Activated T-cell treated with anti-CD3 and anti-CD28 coated beads for 4 hours (primary cell): ENCODE results near the gene MTHFD2L.

Source experiments
- DNase-seq: peaks from one replicate; pipeline ENCODE4 v3.0.0-alpha.2; 2020

Gene MTHFD2L

DNA sequence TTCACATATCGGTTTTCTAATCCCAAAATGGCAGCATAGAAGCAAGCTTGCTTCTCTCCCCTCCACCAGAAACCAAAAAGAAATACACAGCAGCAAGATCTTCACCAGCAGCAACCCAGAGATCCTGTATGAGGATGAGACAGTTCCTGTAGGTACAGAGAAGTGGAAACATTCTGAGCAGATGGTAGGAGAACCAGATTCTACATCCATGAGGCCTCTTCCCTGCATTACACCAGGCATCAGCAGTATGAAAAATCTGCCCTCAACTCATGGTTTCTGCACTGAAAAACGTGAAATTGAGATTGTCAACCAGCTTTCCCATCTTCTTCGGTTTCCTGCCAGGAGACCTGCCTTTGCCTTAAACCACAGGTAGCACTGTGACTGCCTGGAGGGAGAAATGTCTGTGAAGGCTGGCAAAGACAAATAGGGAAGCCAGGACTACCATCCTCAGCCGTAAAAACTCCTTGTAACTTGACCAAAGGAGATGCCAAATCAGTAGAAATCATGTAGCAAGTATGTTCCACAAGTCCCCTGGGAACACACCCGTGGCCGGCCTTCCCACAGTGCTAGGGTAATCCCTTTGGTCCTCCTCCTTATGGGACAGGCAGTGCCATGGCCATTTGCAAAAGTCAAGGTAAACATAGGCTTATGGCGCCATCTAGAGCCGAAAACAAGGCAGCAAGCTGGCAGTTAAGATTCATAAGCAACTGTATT is 24.0 kb upstream of the MTHFD2L start:
- peak; percentile 5 for DNase-seq

DNA sequence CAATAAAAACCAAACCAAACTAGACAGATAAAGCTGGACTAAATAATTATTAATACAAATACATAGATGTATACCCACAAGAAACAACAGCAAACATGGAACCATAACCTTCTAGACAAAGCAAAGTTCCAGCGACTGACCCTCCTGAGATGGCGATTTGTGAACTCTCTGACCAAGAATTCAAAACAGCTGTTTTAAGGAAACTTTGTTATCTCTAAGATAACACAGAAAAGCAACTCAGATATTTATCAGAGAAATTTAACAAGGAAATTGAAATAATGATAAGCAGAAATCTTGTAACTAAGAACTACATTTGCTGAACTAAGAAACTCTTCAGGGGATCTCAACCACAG is 23.4 kb upstream of the MTHFD2L start:
- no peak for DNase-seq

DNA sequence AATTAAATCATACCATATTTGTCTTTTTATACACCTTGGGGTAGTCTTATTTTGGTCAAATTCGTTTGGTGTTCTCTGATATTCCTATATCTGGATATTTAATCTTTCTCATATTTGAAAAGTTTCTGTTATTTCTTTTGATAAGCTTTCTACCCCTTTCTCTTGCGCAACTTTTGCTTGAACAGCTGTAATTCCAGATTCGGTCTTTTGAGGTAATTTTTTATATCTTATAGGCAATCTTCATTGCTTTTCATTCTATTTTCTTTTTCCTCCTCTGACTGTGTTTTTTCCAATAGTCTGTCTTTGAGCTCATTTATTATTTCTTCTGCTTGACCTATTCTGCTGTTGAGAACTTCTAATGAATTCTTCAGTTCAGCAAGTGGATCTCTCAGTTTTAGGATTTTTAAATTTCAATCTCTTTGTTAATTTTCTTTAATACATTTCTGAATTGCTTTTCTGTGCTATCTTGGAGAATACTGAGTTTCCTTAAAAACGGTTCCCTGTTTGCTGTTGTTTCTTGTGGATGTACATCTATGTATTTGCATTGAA is 11.3 kb upstream of the MTHFD2L start:
- DNase-seq = no peak

DNA sequence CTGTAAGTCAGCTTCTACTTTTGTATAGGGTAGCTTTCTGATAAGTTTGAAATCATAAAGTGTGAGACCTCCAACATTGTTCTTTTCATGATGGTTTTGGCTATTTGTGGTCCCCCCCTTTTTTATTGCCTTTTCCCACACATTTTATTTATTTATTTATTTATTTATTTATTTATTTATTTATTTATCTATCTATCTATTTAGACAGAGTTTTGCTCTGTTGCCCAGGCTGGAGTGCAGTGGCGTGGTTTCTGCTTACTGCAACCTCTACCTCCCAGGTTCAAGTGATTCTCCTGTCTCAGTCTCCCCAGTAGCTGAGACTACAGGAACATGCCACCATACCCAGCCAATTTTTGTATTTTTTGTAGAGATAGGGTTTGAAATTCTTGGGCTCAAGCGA is 9.7 kb upstream of the MTHFD2L start:
- no peak for DNase-seq

DNA sequence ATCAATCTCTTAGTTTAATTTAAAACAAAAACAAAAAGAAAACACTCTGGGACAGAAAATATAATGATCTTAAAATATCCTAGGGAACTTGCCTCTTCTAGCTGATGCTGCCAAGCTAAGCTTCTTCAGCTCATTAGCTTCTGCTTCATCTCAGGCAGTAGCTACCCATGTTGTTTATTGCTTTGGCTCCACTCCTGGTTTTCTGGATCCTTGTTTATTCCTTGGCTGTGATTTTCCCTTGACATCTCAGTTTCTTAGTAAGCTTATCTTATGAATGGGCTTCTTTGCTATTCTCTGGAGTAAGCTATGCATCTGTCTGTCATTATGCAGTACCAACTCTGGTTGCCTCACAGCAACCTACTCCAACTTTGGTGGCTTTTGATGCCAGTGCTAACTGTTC is 5.1 kb upstream of the MTHFD2L start:
- no peak for DNase-seq

DNA sequence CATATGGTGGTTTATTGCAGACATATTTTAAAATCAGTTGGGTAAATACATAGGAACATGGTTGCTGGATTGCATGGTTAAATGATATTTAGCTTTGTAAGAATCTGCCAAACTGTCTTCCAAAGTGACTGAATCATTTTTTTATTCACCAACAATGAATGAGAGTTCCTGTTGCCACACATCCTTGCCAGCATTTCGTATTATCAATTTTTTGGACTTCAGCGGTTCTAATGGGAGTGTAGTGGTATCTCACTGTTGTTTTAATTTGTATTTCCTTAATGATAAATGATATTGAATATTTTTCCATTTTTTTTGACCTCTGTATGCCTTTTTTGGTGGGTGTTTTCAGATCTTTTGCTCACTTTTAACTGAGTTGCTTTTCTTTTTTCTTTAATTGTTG is 1.4 kb upstream of the MTHFD2L start:
- DNase-seq = no peak

DNA sequence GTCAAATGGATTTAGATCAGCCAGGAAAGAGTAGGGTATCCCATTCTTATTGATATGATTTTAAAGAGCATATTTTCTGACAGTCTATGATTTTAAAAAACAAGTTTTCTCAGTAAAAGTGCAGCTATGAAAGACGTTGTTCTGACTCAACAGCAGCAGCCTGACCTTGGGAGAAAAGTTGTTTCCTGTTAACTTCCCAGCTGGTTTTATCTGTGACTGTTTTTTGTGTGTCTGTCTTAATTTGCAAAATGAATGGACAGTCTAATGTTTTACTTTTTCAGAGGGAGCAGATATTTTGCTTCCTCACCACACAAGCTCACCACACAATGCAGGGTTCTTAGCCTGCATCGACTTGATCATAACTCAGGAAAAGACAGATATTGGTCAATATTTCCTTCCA is 764 bp upstream of the MTHFD2L start:
- no peak for DNase-seq

DNA sequence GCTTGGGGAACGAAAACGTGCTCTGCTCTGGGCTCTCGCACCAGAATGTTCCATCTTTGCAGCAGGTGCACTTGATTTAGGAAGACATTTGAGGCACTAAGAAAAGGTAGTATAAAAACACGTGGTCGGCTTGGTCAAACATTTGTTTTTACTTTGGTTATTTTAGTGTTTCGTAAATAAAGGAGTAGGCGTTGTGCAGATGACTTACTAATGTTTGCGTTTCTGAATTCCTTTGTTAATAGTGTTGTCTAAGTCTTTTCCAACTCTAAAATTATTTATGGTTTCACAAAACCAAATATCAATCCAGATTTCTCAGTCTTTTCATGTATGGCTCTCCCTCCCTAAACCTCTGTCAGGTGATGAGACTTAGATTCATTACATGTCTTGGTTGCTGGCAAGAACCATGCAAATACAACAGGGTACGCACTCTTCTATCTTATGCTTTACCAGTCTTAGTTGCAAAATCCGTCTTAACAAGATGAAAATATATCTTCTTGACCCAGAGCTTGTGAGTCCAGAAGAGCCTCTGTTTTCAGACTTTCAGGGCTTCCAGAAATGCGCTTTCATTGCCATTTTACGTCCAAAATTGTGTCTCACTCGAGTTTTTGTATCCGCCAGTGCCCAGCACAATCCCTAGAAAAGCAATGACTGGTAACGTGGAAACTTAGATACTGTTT is 686 bp downstream of the MTHFD2L start:
- no peak for DNase-seq

DNA sequence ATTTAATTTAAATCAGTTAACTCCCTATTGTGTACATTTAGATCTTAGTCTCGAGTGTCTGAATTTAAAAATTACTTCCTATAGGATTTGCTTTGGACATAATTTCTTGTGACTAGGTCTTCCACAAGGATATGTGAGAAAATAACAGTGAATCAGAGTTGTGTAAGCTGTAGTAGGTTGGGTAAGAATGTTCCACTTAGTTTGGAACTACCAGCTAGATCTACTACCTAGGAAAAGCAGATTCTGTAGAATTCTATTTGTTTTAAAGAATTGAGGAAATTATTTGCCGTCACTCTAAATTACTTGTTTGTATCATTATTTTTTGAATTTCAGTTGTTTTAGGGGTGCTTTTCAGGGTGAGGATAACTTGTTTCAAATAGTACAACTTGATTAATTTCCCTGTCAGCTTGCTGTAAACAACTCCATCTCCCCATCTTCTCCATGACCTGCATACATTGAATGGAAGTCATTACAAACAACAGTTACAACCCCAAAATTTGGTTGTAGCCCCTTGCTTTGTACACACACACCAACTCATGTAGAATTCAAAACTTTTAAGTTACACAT is 1.3 kb downstream of the MTHFD2L start:
- no peak for DNase-seq

DNA sequence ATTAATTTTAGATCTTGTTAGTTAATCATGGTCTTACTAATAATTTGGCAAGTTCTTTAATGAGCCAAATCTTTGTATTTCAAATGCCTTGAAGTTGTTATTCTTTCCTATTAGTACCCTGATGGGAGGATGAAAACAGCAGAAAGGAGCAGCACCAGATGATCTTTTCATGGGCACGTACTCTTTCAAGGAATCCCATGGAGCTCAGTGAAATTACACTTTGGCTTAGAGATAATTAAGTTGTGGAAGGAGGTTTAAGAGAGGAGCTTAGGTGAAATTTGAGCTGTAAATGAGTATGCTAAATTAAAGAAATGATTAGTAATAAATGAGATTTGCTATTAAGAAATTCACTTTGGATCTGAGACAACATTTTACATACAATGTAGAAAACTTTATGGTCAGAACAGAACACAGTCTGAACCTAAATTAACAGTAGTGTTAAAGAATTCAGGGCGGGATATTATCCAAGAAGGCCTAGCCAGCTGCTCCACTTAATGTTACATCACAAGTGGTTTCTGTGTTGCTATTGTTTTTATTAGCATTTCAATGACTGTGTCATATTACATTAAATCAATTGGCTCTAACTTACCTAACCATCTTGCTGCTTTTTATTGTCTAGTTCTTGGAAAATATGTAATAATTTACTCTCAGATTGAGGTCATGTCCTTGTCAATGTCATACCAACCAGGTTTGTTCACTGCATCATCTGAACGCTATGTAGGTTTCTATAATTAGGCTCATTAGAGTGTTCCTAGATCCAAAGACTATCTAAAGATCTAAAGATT is 3.9 kb downstream of the MTHFD2L start:
- no peak for DNase-seq

DNA sequence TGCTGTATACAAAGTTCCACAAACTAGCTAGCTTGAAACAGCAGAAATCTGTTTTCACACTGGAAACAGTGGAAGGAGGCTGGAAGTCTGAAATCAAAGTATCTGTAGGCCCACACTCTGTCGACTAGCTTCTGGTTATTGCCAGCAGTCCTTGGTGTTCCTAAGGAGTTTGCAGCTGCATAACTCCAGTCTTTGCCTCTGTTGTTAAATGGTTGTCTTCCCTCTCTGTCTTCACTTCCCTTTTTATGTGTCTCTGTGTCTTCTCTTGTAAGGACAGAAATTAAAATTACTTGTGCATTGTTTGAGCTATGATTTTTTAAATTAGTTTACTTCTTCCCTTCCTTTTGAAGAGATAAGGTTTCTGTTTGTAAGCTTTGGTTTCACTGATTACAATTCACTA is 8.2 kb downstream of the MTHFD2L start:
- no peak for DNase-seq

DNA sequence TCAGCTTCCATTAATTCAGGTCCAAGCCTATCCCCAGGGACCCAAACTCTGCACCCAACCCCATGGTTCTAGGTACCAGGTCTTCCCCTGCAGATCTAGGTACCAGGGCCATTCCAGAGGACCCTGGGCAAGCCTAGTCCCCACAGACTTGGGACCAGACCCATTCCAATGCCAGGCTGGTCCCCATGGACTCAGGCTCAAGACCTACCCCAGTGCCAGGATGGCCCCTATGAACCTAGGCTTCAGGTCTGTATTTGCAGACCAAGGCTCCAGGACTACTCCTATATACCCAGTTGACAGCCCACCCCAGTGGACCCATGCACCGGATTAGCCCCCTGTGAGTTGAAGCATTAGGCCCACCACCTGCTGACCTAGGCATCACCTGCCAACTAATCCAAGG is 8.9 kb downstream of the MTHFD2L start:
- DNase-seq = no peak

DNA sequence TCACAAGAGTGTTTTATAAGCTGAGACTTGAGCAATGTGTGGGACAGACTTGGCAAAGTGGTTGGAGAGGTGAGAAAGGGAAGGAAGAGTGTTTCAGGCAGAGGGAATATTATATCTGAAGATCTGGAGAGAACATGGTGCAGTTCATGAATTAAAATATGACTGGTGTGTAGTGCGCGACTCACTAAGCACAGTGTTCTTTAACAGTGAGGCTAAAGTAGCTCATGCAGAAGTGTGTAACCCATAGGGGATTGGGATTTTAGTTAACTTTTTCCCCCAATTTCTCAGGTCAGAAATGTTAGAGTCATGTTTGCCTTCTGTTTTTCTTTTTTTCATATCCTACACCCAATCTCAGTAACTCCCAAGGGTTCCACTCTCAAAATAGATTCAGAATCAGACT is 9.7 kb downstream of the MTHFD2L start:
- DNase-seq = no peak

DNA sequence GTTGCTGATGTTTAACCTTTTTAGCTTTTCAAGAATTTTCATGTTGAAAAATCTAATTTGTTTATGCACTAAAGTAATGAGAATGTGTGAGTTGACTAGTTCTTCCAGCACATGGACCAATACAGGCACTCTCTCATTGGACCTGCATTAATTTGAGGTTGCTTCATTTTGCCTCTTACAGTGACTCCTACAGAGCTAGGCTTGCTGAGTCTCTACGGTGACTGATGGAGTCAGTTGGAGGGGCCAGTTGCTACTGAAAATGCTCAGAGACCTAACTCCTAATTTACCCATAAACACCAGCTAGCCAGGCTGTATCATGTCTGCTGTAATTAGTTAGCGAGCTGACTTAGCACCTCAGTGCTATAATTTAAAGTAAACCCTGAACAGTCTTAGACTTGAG is 10.9 kb downstream of the MTHFD2L start:
- no peak for DNase-seq

DNA sequence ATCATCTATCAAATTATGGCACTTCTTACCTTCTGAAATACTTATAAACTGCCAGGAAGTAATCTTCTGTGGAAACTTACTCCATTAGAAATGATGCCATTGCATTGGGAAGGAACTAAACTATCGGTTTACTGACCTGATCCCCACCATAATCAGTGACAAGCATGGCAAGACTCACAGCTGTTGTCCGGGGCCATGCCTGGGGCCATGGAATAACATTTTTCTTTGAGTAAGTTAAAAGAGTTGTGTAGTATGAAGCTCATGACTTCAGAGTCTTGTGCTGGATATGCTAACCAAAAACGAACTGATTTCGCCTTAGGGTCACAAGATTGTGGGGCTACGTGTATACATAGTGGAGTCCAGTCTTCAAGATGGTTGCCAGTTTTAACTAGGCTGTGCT is 15.4 kb downstream of the MTHFD2L start:
- no peak for DNase-seq

DNA sequence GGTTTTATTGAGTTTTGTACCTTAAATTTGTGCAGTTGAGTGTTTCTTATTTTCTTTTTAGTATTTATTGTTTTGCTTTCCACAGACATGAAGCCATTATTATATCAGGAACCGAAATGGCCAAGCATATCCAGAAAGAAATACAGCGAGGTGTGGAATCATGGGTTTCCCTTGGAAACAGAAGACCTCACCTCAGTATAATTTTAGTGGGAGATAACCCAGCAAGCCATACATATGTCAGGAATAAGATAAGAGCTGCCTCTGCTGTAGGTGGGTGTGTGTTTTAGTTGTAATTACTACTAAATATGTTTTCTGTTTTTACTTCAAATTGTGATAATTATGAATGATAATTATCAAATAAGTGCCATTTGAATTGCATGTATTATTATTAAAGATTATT is 16.5 kb downstream of the MTHFD2L start:
- no peak for DNase-seq

DNA sequence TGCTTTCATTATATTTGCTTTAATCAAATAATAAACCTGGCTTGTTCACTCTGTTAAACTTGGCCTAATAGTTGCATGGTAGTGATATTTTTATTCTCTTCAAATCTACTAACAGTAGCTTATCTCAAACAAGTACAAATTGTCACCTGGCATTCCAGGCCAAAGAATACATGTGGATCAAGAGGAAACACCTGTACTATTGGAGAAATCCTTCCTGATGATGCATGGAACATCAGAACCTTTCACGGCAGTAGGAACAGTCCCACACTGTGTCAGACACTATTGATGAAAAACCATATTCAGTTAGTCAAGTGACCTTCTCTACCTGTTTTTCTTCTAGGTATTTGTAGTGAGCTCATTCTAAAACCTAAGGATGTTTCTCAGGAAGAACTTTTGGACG is 17.0 kb downstream of the MTHFD2L start:
- DNase-seq = no peak

DNA sequence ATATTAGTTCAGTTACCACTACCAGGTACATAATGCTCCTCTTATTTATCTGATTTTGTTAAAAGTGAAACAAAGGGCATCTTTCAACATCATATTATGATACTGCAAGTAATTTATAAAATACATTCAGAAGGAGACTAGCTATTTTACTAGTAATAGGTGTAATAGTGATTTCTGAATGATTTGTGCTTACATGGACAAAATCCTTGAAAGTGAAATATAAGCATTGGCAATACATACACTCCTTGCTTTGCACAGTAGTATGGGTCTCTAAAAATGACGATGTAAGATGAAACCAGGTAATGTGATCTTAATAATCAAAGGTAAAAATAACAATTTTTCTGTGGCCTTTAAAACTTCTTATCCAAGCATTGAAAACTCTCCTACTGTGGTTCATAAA is 17.5 kb downstream of the MTHFD2L start:
- DNase-seq = no peak

DNA sequence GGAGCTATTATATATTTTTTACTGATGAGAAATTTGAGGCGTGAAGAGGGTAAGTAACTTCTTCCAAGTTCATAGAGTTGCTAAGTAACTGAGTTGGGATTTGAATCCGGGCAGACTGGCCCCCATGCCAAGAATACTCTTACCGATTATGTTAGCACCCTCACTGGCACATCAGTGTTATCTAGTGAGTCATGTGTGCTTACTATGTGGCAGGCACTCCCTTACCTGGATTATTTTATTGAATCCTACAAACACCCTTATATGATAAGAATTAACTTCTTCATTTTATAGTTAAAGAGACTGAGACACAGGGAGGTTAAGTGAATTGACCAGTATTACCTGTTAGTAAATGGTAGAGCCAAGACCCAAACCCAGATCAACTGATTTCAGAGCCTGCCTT is 20.9 kb downstream of the MTHFD2L start:
- no peak for DNase-seq

DNA sequence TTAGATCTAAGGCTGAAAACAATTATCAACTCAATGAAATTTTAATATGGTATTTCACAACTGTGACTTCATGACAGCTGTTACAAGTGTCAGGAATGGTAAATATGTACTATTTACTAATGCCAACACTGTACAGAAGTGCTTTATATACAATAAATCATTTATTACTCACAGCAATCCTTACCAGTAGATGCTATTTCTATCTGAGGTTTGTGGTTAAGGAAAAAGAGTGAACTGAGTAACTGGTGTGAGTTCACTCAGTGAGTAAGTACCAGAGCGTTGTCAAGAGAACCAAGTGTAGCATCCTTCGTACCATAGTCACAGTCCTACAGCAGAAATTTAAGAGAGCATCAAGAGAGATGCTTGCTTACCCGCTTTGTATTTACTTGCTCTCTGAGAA is 23.3 kb downstream of the MTHFD2L start:
- DNase-seq = no peak

DNA sequence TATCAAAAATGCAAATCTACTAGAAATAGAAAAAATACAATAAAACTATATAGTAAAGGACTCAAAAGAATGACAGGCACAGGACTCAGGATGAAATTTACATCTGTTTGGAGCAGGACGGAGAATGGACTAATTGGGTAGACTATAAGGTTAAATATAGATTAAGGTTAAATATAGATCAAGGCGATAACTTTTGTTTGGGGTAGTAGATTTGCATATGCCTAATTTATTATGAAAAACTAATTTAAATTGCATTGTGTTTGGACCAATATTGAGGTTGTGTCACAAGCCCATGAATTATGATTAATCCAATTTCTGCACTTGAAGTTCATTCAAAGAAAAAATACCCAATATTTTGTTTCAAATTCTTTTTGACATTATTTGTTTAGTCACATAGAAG is 31.0 kb downstream of the MTHFD2L start:
- DNase-seq = no peak

DNA sequence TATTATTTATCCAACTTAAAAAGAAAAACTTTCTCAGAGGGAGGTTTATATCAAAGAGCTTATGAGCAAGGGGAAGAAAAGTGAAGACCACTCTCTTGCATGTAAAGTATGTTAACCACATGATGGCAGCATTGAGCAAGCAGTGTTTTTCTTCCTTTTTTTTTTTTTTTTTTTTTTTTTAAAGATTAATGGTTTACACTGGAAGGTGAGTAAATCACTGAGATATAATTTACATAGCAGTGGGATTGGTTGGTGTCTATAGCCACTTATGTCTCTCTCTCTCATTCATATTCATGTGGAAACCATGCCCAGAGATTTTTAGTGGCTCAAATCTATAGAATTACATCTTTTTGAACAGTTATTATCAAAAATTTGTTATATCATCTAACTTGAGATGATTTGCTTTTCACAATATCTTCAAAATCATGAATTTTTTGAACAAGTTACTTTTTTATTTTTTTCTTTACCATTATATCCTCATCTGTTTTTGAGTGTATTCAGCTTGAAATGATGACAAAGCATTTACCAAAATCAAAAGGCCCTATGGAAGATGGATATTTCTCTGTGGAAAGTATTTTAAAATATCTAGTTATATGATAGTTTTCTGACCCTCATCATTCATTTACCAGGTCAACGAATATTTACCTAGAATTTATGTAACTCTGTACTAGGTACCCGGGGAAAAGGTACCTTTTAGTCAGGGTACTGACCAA is 31.6 kb downstream of the MTHFD2L start:
- DNase-seq = no peak

DNA sequence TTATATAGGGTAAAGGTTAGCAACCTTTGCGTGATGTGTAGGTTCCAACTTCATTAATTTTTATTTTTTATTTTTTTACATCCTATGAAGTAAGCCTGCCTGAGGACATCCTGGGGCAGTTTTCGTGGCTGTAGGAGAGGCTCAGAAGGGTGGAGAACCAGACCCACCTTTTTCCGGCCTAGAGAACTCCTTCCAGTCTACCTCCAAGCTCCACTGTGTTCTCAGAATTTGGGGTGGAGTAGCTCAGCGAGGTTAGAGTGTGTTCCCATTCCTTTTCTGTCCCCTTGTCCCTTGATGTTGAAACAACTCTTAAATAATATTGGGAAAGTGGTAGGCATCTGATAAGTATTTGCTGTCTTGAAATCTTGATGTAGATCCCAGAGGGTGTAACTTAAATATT is 32.4 kb downstream of the MTHFD2L start:
- DNase-seq = no peak
